ENCODE results near the gene MUCL3. TPM values are rescaled to one million over a fixed set of nuclear protein-coding genes. Genes with fewer than 3 reads are reported as not detected.

MUCL3 gene
- total and polyA plus RNA-seq, 10 of the 15 experiments (the other 5 are each of a cell fraction or from before 2014, with no cell fraction given) = 0.03 to 1.4 (median 0.61) TPM

- no peak for TF ChIP-seq TCF7 (IDR thresholded peaks at IDR 0.05; ENCODE audit: borderline replicate concordance)
- no peak for TF ChIP-seq HDAC6 (IDR thresholded peaks at IDR 0.05; ENCODE audit: unreplicated experiment)
- no peak for TF ChIP-seq ZBED1 (IDR thresholded peaks at IDR 0.05; ENCODE audit: borderline replicate concordance)
- TF ChIP-seq SIX5 (IDR thresholded peaks at IDR 0.05; ENCODE audit: low read depth, low read length, severe bottlenecking) = no peak
- TF ChIP-seq SMARCA5 (IDR thresholded peaks at IDR 0.05) = no peak
- TF ChIP-seq REST (IDR thresholded peaks at IDR 0.05; ENCODE audit: low read depth, low read length) = no peak
- no peak for TF ChIP-seq E2F8 (IDR thresholded peaks at IDR 0.05; ENCODE audit: low read depth, partially characterized antibody)
- TF ChIP-seq RBBP5 (conservative IDR thresholded peaks at IDR 0.05) = no peak
- TF ChIP-seq SPI1 (IDR thresholded peaks at IDR 0.05; ENCODE audit: borderline replicate concordance, insufficient read depth, low read depth, low read length) = no peak
- TF ChIP-seq NFXL1 (IDR thresholded peaks at IDR 0.05; ENCODE audit: borderline replicate concordance) = no peak
Observed at GRCh38 chr6:30930506-30930905, 10.3 kb upstream of the MUCL3 start (continued).
